T-helper 22 cell (primary cell): ENCODE data around the gene MMRN2.
"Not testable (repeated sequence)": the region's sequence is repeated elsewhere in the genome, so short reads cannot be mapped to it uniquely, and the experiment has no call there.

Experiments used
- DNase-seq: peaks from one replicate; pipeline ENCODE4 v3.0.0-alpha.2; 2020; ENCODE audit warnings: low read depth

Gene MMRN2

GRCh38 chr10:86941991-86942421 is 15.4 kb downstream of the MMRN2 start:
- no peak for DNase-seq

GRCh38 chr10:86941426-86941825 is 16.0 kb downstream of the MMRN2 start:
- no peak for DNase-seq

GRCh38 chr10:86940677-86941076 is 16.7 kb downstream of the MMRN2 start:
- no peak for DNase-seq

- not testable (repeated sequence) for DNase-seq
Measured at GRCh38 chr10:86940076-86940475, 17.3 kb downstream of the MMRN2 start.

- DNase-seq, result no peak
Measured at GRCh38 chr10:86938260-86938659, 19.2 kb downstream of the MMRN2 start.

GRCh38 chr10:86937502-86938154 is 19.8 kb downstream of the MMRN2 start:
- no peak for DNase-seq

GRCh38 chr10:86936661-86937501 is 20.5 kb downstream of the MMRN2 start:
- no peak for DNase-seq

GRCh38 chr10:86934162-86934711 is 23.2 kb downstream of the MMRN2 start:
- DNase-seq, result not testable (repeated sequence)

- DNase-seq, result no peak
Measured at GRCh38 chr10:86932674-86933073, 24.7 kb downstream of the MMRN2 start.

- no peak for DNase-seq
Measured at GRCh38 chr10:86931872-86932271, 25.5 kb downstream of the MMRN2 start.

- no peak for DNase-seq
Measured at GRCh38 chr10:86929468-86930380, 27.7 kb downstream of the MMRN2 start.

GRCh38 chr10:86922553-86922961 is 34.9 kb downstream of the MMRN2 start:
- DNase-seq, result no peak

GRCh38 chr10:86918022-86918471 is 39.4 kb downstream of the MMRN2 start:
- DNase-seq, result no peak

GRCh38 chr10:86914734-86915133 is 42.7 kb downstream of the MMRN2 start:
- no peak for DNase-seq

- DNase-seq, result no peak
Measured at GRCh38 chr10:86905429-86905828, 52.0 kb downstream of the MMRN2 start.

- no peak for DNase-seq
Measured at GRCh38 chr10:86904600-86904999, 52.8 kb downstream of the MMRN2 start.

- DNase-seq, result no peak
Measured at GRCh38 chr10:86900955-86901354, 56.5 kb downstream of the MMRN2 start.

- no peak for DNase-seq
Measured at GRCh38 chr10:86899670-86900276, 57.6 kb downstream of the MMRN2 start.

- no peak for DNase-seq
Measured at GRCh38 chr10:86899132-86899531, 58.3 kb downstream of the MMRN2 start.

GRCh38 chr10:86898511-86898910 is 58.9 kb downstream of the MMRN2 start:
- no peak for DNase-seq

- DNase-seq, result no peak
Measured at GRCh38 chr10:86889997-86890396, 67.4 kb downstream of the MMRN2 start.
